Bone marrow (tissue), 2 donors: ENCODE results near the gene PHC2.

ENCODE experiments used
- DNase-seq, 2 donors: peaks; one replicate each; lab custom pipeline; 2025; lab: John Stamatoyannopoulos, UW

The PHC2 gene

DNA sequence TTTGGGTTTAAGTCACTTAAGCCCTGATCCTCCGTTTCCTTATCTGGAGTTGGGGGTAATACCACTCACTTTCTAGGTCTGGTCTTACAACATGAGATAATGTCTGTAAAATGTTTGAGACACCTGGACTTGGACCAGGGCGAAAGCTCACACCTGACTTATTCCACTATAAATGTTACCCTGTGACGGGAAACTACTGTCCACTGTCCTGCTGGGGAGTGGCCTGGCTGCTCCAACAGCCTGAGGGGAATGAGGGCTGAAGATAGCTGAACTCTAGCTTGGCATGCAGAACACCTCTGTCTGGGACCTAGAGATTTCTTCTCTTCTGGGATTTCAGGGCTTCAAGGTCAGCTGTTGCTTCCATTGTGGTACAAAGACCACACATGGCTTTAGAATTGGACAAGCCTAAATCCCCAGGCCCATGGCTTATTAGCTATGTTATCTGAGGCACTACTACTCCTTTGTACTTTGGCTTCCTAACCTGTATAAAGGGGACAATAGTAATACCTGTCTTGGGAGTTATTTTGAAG lies 100.5 kb downstream of the PHC2 start:
- no peak for DNase-seq

DNA sequence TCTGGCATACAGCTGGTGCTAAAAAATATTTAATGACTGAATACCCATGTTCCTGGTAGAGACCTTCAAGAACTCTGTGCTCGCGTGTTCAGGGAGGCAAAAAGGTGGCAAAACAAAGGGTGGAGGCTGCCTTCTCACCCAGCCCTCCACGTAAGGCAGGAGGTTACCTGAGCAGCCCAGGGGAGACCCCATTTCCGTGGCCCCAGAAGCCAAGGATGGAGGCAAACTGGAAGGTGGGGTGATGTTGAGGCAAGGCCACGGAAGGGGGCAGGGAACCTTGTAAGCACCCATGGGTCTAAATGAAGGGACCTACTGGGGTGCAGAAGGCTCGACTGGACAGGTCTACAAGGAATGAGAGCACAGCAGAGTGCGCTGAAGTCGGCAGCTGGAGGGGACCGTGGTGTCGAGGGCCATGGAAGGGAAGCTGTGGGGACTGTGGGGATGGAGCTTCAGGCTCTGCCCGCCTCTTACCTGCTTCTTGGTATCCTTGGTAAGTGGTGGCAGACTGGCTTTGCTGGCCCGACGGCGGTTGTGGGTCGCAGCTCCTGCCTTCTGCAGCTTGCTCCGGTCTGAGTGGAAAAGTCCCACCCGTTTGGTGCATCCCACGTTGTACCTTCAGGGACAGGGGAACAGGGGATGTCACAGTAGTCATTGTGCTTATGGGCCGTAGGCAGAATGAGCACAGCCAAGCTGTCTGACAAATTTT lies 101.1 kb downstream of the PHC2 start:
- no peak for DNase-seq

DNA sequence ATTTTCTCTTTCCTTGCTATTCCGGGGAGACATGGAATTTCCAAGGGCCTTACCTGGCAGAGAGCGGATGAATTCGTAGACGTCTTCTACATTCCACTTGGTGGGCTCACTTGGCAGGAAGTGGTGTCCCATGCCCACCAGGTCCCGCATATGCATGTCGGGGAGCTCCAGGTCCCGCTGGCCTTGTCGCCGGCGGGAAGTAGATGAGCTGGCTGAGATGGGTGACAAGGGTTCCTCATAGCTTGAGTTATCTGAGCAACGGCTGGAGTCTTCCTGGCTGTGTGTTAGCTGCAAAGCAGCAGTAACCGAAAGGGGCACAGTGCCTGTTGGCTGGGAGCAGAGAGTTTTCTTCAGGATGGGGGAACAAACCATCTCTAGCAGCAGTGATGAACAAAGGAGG lies 102.1 kb downstream of the PHC2 start:
- DNase-seq = no peak

DNA sequence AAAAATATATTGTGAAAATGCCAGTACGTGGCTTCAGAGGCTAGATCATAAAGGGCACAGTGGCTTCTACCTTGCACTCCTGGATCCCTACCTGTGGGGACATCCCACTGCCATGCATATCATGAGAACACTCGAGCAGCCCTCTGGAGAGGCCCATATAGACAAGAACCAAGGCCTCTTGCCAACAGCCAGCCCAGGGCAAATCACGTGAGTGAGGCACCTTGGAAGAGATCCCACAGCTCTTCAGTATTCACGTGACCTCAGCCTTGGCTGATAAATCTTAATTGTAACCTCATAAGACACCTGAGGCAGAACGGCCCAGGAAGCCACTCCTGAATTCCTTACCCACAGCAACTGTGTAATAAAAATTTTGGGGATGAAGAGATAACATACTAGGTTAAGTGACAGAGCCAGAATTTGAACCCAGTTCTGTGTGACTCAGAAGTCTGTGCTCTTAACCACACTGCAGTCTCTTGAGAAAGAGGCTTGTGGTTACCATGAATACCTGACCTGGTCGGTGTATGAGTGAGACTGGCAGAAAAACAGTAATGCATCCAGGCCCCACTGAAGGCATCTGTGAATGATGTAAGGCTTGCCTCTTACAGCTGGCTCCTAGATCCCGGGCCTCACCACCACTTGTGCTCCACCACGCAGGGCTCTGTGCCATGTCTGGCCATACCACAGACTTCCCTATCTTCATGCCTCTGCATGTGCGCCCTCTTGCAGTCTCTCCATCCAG lies 103.1 kb downstream of the PHC2 start:
- DNase-seq = no peak

DNA sequence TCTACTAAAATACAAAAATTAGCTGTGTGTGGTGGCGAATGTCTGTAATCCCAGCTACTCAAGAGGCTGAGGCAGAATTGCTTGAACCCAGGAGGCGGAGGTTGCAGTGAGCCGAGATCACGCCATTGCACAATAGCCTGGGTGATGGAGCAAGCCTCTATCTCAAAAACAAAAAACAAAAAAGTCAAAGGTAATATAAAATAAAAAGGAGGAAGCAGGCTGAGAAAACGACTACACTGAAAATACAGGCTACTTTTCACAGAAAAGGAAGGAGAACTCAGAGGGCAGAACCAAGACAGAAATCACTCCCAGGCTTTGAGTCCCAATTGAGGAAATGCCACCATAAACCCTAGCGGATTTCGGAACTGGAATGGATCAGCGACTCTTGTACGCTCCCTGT lies 104.1 kb downstream of the PHC2 start:
- DNase-seq = no peak

DNA sequence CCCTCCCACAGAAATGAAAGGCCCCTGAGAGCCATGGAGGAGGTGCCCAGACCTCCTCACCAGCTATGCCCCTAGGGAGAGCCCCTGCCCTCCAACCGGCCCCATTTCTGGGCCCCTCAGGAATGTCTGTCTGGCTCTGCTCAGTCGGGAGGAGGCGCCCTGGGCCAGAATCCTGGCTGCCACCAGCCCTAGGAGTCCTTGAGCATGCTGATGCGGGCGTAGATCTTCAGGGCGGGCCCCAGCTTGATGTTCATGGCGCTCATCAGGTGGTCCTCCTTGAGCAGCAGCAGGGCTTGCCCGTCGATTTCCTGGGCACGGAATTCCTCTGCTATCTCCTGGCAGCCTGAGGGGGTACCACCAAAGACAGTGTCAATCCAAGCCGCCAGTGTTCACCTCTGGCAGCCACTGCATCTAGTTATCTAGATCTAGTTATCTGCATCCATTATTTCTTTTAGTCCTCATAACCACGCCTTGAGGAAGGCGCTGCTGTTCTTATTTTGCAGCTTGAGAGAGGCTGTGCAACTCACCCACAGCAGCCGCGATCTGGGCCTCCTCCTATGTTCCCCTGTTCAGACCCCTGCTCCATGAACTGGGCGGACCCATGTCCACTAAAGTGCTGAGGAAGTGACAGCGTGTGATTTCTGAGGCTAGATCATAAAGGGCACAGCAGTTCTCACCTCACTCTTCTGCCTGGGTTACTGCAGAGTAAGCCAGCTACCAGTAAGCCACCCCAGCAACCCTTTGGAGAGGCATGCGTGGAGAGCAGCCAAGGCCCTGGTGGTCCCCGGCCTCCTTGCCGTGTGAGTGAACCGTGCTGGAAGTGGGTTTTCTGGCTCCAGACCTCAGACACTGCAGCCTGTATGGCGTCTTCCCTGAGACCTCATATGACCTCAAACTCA lies 106.0 kb downstream of the PHC2 start:
- no peak for DNase-seq

DNA sequence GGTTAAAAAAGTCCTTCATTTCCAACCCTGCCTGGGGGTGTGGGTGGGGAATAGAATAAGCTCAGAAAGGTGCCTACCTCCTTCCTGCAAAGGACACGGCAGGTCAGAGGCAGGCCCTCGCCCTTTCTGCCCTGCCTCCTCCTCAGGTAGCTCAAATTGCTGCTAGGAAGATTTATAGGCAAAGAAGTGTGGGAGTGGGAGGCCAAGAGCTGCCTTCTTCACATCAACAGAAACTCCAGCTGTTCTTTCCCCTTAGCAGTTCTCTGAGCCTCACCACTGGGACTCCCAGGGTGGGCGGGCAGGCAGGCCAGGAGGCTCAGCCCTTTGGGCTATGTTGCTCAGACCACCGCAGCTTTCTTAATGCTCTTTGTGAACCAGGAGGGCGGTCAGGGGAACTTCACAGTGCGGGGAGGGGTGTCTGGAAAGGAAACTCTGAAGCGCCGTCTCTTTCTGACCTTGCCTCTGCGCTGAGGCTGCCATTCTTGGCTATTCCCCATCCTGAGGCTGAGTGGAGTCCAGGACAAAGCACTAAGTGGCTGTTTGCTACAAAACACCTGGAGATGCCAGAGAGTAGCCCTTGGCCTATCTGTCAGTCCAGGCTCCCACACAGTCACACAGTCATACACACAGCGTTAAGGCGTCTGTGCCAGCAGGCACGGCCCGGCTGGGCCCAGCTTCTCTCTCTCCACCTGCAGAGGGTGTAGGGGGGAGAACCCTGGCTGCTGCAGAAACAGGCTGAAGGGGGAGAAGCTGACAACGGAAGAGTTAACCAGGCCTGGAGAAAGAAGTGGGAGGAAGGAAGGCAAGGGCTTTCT lies 107.0 kb downstream of the PHC2 start:
- DNase-seq = no peak

DNA sequence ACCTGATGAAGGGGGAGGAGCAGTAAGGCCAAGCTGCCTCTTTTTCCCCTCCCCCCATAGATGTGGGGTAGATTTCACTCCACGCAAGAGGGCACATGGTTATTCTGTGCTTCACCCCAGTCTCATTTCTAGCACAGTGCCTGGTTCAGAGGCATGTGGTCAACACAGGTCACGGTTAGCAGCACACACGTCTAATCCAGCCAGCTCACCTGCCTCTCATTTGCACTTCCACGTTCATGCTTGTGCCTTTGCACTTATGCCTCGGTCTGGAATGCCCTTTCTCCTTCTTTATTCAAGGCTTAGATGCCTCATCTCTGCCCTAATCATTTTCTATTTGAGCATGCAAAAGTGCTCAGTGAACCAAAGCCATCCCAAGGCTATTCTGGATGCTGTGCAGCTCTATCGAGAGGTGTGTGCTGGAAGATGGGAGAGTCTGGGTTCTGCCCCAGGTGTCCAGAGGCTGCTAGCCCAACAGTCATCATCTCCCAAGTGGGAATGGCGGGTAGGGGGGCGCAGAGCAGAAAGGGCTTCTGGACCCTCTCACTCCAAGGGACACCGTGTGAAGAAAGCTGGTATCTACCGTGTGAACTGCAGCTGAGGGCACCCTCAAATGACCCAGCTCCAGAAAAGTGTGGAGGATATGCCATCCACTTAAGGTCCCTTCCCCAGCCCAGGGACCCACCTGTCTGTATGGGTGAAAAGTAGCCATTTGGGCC lies 107.9 kb downstream of the PHC2 start:
- no peak for DNase-seq

DNA sequence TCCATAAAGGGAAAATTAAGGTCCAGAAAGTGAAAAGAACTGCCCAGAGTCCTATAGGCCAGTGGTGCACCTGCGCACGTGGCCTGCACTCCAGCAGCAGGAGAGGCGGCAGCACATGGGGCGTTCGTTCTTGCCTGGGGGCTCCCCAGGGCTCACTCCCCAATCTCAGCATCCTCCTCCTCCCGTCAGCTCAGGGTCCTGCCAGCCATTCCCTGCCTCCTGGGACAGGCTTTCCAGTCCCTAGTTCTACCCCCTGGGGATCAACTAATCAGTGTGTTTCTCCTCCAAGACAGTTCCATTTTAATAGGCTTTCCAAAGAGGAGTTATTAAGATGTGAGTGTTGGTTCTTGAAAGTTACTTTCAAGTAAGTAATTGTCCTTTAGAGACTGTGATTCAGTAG lies 108.8 kb downstream of the PHC2 start:
- DNase-seq = no peak

DNA sequence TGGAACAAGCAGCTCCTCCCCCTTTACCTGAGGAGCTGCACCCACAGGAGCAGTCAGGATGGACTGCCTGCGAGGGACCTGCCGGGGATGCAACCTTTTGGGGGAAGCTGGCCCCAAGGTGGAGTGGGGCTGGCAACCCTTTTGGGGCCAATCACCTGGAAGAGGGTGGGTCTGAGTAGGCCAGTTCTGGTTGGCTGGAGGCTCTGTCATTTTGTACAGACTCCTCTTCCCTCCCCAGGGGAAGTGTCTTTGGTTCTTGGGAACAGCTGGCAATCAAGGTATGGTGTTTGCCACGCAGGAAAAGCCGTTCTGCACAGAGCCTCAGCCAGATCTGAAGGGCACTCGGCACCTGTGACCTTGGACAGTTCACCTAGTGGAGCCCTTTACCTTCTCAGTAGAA lies 109.7 kb downstream of the PHC2 start:
- no peak for DNase-seq

DNA sequence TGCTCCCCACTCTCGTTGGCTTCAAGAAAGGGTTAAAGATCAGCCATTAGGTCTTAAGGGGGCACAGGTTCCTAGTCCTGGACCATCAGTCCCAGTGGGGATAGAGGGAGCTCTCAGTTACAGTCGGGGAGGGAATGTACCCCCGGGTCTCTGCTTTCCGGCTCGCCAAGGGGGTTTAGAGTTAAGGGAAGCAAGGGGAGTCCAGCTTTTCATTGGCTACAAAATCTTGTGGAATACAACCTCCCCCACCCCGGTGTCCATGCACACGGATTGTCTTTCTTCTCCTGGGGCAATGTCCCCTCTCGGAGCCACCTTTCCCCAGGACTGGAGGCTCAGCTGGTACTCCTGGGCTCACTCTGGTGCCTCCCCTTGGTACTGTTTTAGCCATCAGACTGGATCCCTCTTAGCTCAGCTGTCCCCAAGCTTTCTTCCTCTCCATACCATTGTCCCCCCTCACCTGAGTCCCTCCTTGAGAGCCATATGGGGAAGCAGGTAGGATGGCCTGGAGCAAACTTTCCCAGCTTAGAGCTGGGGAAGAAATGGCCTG lies 110.2 kb downstream of the PHC2 start, which contains the start of gene A3GALT2:
A3GALT2 (minus strand) TSS at position 480 of the 547 bp plus-strand sequence; CDS start at position 480, 0 bp downstream.
- no peak for DNase-seq

DNA sequence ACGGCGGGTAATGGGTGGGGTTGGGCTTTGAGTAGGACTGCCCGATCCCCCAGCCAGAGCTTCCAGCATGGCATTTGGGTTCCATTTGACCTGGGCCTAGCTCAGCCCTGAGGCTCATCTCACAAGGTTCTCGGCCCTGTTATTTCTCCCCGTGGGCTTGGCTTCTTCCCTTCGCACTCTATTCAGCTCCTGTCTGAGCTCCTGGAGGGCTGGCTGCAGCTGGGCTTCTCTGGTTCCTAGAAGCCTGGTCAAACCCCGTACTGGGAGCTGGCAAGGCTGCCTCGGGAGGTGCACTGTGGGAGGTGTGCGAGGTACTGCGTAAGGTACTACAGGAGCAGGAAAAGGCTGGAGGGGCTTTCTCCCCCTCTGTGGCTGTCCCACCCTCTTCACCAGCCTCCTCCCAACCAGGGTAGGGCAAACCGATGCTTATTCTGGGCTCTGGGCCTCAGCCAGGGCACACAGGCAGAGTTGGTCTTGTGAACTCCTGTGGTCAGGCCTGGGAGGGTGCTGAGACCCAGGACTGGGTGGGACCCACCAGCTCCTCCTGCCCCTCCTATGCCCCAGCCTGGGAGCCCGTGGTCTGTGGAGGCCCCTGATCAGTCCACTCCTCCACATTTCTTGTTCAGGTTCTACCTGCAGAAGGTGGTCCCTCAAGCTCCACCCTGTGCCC lies 110.8 kb downstream of the PHC2 start:
- DNase-seq = no peak

DNA sequence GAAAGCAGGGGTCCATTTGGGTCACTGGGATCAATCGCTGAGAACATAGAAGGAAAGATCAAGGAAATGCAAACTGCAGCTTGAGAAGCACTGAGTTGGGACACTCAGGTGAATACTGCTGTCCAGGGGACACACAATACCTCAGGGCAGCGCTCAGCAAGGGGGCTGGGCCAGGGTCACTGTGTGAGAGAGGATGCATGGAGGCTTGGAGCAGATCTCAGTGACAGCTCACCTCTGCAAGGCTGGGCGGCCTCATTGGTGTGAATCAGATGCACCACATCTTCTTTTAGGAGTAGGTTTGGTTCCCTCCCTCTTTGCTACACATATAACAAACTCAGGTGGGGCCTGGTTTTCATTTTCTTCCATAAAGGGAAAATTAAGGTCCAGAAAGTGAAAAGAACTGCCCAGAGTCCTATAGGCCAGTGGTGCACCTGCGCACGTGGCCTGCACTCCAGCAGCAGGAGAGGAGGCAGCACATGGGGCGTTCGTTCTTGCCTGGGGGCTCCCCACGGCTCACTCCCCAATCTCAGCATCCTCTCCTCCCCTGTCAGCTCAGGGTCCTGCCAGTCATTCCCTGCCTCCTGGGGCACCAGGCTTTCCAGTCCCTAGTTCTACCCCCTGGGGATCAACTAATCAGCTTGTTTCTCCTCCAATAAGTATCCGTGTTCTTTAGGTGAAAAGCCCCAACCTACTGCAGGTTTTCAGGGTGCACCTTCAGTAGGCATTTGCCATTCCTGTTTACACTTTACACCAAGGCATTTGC lies 111.5 kb downstream of the PHC2 start:
- no peak for DNase-seq

DNA sequence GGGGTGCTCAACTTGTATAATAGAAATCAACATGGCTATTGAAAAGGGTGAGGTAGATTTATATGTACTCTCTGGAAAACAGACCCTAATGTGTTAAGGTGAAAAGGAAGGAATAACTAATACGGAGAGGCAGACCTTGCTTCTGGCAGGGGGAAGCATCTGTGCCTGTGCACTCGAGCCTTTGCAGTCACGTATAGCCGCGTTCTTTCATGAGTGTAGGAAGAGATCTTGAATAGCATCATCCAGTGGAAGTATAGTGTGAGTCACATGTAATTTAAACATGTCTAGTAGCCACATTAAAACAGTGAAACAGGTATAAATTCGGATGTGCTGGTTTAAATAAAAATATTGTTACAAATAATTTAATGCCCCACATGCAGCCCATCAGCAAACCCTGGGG lies 112.9 kb downstream of the PHC2 start:
- DNase-seq = no peak

DNA sequence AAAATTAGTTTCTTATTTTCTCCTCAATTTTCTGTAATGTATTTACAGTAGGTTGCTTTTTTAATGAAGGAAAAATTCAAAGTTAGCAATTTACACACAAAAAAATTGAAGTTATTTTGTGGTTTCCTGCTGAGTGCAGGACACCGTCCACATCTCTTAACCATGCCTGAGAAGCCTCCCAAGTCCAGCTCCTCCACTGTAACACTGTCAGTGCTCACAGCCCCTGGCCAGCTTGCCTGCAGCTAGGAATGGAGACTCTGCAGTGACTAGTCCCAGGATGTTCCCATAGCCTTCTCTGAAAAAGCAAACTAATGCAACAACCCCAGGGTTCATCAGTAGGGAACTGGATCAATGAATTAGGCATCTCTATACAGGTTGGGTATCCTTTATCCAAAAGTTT lies 113.5 kb downstream of the PHC2 start:
- DNase-seq = no peak

DNA sequence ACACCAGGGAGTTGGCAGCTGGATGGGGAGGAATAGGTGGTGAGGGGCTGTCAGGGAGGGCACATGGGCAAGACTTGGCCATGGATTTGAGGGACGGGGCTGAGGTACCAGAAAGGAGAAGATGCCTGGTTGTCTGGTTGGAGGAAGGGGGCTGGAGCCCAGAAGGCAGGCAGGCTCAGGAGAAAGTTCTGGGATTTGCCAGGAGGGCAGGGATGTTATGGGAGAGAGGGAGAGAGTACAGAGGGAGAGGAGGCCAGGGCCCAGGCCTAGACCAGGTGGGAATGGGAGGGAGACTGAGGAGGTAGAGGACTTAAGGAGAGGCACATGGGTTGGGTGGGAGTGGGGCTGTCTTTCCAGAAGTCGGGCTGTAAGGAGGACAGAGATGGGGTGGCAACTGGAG lies 114.3 kb downstream of the PHC2 start:
- DNase-seq = no peak

DNA sequence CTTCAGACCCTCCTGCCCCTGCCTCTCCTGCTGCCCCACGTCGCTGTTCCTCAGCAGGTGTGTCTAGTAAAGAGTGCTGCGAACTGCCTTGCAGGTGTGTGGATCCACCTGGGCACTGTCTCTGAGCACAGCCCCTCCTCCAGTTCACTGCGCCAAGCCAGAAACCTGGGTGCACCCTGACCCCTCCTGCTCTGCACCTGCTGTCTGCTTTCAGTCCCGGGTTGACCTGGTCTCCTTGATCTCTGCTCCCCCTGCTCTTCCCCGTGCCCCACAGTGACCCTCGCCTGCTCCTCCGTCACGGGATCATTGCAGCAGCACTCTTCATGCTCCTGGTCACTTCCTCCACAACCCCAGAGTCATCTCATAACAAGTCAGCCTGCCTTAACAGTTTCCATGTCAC lies 116.5 kb downstream of the PHC2 start:
- no peak for DNase-seq

DNA sequence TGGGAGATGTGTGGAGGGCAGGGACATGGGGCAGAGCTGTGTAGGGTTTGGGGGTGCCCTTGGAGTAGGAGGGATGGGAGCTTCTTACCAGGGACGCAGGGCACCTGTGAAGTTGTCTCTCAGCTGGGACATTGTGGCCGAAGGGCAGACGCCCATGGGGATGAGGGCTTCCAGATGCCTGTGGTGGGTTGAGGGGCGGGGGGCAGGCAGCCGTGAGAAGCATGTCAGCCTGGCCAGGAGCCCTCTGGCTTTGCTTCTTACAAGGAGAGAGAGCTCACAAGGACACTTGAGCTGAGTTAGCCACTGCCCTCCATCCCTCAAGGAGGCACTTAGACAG lies 118.5 kb downstream of the PHC2 start:
- DNase-seq = no peak

DNA sequence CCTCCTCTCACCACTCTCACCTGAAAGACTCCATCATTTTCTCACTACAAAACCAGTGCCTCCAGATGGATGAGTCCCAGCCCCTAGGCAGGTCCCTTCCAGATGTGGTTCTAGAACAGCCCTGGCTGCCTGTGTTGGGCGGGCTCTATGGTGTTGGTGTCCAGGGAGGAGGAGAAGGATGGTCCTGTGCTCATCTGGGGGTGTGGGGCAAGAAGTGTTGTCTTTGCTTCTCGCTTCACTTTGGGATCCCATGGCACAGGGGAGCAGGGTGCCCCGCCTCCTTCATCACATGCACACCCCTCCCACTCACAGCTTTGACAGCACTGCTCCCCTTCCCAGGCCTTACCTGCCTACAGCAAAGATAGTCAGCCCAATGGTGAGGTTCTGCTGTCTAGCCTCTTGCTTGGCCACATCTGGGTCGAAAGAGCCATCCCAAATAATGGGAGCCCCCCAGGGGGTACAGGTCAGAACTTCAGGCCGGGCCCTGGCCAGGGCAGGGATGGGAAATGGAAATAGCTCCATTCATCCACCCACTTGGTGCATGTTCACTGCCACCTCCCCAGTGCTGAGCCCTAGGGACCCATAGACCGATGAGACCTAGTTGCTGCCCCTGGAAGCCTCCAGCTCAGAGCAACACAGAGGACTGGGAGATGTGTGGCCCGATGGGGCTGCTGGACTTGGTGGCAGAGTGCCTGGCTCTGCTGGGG lies 119.0 kb downstream of the PHC2 start:
- DNase-seq = no peak
